ENCODE results near the gene C18orf63.

Gene C18orf63

DNA sequence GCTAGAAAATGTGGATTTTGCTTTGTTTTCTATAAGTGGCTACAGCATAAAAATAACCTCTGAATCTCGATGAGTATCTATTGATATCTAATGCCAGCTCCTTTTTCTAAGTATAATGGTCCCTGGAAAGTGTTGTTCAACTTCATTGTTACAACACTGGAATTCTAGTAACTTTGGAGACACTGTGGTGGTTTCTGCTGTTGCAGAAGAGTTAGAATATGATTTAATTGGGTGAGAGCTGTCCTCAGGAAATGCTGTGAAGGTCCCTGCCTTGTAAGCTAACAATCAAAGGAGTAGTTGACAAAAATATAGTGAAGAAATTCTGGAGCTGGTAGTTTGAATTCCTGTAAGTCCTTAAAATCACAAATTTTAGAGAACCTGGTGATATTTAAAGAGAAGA lies 62.1 kb downstream of the C18orf63 start:
- DNase-seq (ENCODE audit: low spot score): no peak

DNA sequence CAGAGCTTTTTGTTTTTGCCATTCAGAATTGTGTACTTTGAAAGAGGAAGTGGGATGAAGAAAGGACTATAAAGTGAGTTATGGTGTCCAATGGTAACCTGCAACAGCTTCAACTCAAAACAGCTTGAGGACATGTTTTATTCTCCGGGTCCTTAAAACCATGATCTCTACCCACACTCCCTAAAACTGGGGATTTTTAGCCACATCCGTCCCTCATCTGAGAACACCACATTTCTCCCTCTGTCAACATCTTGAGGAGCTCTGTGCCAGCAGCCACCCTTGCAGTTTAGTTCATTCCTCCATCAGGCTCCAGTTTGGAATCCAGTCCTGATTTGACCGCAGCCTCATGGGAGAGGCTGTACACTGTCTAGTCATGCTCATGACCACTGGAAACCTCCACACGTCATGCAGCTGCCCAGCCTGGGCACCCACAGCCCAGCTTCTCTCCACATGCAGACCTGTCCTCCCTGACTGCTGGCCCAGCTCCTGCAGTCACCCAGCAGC lies 62.6 kb downstream of the C18orf63 start:
- no peak for DNase-seq (ENCODE audit: low spot score)

- DNase-seq (ENCODE audit: low spot score): no peak
Measured at GRCh38 chr18:74380916-74381315, 65.3 kb downstream of the C18orf63 start.

DNA sequence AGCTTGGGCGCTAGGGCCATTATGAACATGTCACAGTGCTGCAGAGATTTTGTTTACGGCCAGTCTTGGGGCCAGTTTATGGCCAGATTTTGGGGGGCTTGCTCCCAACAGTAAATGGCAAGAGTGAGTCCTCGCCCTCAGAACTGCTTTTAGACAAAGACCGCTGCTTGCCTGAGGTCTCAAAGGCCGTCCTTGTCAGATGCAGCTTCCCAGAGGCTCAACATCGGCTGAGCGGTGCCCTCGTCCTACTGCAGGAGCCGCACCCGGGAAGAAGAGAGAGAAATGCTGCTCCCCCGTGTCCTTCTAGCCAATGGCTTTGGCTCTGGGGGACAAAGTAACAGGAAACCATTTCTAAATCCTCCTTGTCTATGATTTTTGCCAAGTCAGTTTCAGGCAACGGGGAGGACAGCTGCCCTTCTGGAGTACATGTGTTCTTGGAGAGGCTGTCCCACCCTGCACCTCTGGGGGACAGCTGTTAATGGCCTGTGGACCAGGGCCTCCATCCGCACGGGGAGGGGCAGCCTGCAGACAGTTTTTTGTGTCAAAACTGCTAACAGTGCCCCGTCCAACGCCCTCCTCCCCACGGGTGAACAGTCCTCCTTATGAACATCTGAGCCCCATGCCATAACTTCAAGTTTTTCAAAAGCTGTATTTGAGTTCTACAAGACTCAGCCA lies 66.1 kb downstream of the C18orf63 start:
- DNase-seq (ENCODE audit: low spot score): no peak

DNA sequence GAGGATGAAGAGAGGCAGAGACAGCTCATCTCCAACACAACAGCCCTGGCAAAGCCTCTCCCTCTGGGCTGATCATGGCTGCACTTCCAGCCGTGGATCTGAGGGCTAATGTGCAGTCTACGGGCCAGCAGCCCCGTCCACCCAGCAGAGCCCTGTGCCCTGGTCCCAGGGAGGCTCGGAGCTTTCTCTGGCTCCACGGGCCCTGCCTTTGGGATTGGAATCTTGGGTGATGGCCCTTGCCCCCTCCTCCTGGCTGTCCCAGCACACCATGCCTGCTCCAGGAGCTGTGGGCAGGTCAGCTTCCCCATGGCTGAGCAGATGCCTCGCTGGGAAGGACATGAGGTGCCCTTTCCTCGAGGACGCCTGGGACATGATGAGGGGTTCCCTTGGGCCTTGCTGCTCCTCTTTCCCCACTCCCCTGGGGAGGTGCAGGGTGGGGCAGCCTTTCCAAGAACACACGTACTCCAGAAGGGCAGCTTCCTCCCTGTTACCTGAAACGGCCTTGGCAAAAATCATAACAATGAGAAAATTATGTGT lies 66.9 kb downstream of the C18orf63 start:
- DNase-seq (ENCODE audit: low spot score): no peak

DNA sequence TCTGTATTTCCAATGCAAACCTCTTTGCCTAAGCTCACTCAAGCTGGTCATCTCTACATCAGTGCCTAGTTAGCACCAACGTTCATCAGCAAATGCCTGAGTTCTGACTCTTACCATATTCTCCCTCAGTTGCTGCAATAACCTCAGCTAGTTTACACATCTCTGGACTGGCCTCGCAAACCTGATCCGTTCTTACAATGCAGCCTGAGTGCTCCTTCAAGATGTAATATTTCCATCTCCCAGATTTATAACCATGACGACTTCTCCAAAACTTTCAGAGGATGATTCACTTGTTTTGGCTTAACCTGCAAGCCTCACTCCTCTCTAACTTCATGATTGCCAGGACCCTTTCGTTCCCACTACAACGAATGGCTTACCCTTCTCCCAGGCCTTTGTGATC lies 71.7 kb downstream of the C18orf63 start:
- DNase-seq (ENCODE audit: low spot score): no peak

- no peak for DNase-seq (ENCODE audit: low spot score)
Measured at GRCh38 chr18:74388227-74388626, 72.6 kb downstream of the C18orf63 start.

DNA sequence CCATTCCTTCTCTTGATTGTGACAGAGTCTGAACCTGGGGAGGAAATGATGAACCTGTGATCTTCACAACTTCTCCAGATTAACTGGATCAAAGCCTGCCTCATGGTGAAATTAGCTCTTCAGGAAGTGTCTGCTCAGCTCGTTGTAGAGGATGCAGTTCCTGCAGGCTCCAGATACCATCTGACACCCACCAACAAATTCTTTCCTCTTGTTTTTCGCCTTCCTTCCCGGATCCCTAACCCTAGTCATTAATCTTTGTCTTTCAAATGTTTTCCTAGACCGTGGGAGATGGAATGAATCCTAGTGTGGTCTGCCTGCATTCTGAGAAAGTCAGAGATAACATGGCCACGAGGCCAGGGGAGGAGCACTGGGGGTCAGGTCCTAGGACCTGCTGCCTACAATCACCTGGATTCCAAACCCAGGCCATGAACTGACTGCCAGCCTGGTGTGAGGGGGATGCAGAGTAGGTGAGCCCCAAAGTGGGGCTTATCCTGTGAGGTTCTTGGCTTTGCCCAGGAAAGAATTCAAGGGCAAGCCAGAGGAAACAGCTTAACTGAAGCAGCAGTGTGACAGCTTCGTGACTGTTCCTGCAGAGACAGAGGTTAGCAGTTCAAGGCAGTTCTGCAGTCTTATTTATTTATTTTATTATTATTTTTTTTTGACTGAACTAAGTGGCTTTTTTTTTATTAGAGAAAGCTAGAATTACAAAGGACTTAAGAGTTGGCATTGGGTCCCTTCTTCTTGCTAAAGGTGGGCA lies 73.7 kb downstream of the C18orf63 start:
- DNase-seq (ENCODE audit: low spot score): no peak

DNA sequence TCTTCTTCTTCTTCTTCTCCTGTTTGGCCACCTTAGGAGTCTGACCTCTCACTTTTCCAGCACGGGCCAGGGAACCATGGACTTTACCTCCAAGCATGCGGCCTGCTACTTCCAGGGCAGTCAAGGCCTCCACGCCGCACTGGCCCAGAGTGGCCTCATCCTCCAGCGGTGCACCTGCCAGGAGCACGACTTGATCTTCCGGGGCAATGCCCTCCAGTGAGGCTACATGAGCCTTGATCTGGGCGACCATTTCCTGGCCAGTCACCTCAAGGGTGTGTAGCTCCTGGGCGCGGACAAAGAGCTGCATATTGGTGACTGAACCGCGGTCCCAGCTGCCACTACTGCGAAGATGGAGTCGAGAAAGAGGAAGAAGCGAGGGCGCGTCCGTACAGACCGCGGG lies 74.4 kb downstream of the C18orf63 start:
- DNase-seq (ENCODE audit: low spot score): no peak

GRCh38 chr18:74390900-74391299 lies 75.3 kb downstream of the C18orf63 start:
- no peak for DNase-seq (ENCODE audit: low spot score)

DNA sequence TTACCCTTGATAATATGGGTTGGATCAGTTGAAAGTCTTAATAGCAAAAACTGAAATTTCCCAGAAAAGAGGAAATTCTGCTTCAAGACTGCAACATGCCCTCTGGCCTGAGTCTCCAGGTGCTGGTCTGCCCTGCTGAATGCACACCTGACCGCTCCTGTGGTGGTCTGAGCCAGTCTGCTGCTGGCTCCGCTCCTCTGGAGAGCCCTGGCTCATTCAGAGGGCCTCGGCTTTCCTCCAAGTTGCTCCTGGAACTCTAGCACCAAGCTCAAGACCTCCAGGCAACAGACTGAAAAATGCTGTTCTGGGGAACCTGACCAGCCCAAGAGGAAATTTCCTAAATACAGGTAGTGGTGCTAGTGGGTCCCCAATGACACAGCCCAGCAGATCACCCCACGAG lies 76.7 kb downstream of the C18orf63 start:
- no peak for DNase-seq (ENCODE audit: low spot score)

- no peak for DNase-seq (ENCODE audit: low spot score)
Measured at GRCh38 chr18:74395006-74395405, 79.4 kb downstream of the C18orf63 start.

DNA sequence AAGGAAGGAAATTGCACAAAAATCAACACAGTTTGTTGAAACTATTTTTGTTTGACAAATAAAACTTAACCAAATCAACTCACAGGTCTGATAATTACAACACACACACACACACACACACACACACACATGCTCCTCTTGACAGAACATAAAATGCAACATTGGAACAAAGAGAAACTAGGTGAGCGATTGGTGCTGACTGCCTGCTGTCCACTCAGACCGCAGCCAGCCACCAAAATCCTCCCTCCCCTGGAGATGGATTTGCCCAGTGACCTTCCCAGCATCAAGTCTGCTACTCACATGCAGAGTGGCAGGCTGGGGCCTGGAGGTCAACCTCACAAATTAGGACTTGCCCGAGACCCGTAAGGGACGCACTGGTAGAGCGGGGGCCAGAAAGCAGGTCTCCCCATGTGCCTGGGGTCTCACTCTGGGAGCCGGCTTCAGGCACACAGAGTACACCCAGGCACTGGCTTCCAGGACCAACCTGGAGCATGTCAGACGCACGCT lies 80.1 kb downstream of the C18orf63 start:
- DNase-seq (ENCODE audit: low spot score): peak; percentile 19

GRCh38 chr18:74396171-74397169 lies 80.8 kb downstream of the C18orf63 start:
- no peak for DNase-seq (ENCODE audit: low spot score)

DNA sequence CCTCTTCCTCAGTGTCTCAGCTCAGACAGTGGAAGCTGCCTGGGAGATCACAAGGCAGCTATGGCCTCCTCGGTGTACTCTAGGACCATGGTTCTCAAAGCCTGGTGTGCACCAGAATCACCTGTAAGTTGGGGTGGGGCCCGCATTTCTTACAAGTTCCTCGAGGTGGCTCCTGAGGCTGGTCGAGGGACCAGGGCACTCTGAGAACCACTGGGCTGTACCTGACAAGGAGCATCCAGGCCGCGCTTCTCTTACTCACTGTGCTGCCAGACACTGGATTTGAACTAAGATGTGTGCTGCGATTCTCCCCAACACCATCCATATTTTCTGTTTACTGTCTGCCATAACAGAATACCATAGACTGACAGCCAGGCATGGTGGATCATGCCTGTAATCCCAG lies 81.9 kb downstream of the C18orf63 start:
- no peak for DNase-seq (ENCODE audit: low spot score)

DNA sequence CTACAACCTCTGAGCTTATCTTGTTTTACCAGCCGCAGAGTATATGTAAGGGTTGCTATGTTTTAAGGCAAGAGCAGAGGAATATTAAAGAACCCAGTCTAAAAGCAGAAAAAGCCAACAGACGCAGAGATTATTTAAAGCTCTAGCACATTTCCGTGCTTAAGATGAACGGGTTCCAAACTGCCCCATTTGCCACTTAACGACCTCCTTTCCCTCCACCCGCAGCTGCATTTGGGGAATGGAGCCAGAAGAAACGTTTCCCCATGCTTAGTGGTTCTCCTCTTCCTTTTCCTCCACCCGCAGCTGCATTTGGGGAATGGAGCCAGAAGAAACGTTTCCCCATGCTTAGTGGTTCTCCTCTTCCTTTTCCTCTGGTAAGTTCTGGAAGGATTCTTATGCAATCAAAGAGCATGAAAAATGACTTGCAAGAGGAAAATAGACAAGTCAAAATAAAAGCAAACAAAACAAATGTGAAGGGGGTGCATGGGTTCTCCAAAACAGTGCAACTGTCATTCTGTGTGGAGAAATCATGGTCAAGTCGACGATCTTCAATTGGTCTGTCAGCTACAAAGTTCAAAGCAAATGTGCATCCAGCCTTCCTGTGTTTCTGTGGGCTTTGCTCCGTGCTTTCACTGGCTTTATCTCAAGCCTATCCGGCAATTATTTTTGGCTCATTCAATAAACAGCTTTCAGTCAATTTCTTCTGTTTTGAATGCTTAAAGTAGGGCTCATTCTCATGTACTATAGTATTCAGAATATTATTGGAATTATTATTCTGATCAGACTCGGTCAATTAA lies 83.7 kb downstream of the C18orf63 start:
- DNase-seq (ENCODE audit: low spot score): no peak

DNA sequence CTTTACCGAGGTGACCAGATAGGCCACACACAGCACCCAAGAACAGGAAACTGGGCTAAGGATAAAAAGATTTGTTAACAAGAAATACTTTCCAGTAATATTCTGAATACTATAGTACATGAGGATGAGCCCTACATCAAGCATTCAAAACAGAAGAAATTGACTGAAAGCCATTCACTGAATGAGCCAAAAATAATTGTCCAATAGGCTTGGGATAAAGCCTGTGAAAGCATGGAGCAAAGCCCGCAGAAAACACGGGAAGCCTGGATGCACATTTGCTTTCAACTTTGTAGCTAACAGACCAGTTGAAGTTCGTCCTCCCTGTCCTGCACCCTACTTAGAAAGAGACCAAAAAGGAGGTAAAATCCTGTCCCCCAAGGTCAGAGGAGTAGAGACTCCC lies 85.2 kb downstream of the C18orf63 start:
- DNase-seq (ENCODE audit: low spot score): no peak

DNA sequence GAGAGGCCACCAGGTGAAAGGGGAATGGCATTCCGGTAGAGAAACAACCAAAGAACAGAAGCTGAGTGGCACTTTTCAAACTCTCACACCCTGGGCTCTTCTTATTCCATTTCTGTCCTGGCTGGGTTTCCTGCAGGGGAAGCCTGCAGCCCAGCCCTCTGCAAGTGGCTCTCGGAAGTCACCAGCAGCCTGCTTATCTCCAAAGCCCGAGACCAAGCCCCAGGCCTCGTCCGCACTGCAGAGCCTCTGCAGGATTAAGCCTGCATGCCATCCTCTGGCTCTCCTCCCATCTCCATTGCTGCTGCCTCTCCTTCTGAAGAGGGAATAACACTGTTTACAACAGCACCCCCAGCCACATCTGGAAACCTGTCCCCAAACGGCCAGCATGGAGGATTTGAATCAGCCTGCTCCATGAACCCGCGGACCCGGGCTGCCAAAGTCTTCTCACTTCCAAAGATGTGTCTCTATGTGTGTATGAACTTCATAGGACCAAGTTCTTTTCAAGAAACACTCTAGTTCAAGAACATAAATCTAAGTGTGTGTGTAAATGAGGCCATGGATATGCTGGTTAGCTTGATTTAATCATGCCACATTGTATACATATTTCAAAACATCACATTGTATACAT lies 87.3 kb downstream of the C18orf63 start:
- no peak for DNase-seq (ENCODE audit: low spot score)

- no peak for DNase-seq (ENCODE audit: low spot score)
Measured at GRCh38 chr18:74407888-74408287, 92.2 kb downstream of the C18orf63 start.

Measured in kidney tubule cell (primary cell).